MG63 (cell line): ENCODE results near the gene HMGXB3. TPM values are rescaled to one million over a fixed set of nuclear protein-coding genes. Genes with fewer than 3 reads are reported as not detected.

Experiments
- DNase-seq: peaks from one replicate; pipeline ENCODE4 v3.0.0-alpha.2; 2020
- H3K27me3 ChIP-seq: fragments of 250-450 bp; sonication (Bioruptor Pico); 2 replicates; pipeline ENCODE4 v1.5.1; 2020; ENCODE audit warnings: mild to moderate bottlenecking, moderate library complexity
- H3K36me3 ChIP-seq: fragments of 250-450 bp; sonication (Bioruptor Pico); 2 replicates; pipeline ENCODE4 v1.5.1; 2020; ENCODE audit warnings: mild to moderate bottlenecking, moderate library complexity
- H3K4me3 ChIP-seq: fragments of 250-450 bp; sonication (Bioruptor Pico); 2 replicates; pipeline ENCODE4 v1.5.1; 2020; ENCODE audit warnings: mild to moderate bottlenecking, moderate library complexity
- H3K9me3 ChIP-seq: fragments of 250-450 bp; sonication (Bioruptor Pico); 2 replicates; pipeline ENCODE4 v1.5.1; 2020; ENCODE audit warnings: mild to moderate bottlenecking, moderate library complexity
- total RNA-seq: library from RNA; depleted of rRNA; stranded (reverse); fragments of >200 nt; shearing (Covaris generic); gene quantifications from 2 replicates; pipeline ENCODE4 v1.2.3, GENCODE V29; 2014; ENCODE audit warnings: low replicate concordance; rRNA removed

Gene HMGXB3, protein sequence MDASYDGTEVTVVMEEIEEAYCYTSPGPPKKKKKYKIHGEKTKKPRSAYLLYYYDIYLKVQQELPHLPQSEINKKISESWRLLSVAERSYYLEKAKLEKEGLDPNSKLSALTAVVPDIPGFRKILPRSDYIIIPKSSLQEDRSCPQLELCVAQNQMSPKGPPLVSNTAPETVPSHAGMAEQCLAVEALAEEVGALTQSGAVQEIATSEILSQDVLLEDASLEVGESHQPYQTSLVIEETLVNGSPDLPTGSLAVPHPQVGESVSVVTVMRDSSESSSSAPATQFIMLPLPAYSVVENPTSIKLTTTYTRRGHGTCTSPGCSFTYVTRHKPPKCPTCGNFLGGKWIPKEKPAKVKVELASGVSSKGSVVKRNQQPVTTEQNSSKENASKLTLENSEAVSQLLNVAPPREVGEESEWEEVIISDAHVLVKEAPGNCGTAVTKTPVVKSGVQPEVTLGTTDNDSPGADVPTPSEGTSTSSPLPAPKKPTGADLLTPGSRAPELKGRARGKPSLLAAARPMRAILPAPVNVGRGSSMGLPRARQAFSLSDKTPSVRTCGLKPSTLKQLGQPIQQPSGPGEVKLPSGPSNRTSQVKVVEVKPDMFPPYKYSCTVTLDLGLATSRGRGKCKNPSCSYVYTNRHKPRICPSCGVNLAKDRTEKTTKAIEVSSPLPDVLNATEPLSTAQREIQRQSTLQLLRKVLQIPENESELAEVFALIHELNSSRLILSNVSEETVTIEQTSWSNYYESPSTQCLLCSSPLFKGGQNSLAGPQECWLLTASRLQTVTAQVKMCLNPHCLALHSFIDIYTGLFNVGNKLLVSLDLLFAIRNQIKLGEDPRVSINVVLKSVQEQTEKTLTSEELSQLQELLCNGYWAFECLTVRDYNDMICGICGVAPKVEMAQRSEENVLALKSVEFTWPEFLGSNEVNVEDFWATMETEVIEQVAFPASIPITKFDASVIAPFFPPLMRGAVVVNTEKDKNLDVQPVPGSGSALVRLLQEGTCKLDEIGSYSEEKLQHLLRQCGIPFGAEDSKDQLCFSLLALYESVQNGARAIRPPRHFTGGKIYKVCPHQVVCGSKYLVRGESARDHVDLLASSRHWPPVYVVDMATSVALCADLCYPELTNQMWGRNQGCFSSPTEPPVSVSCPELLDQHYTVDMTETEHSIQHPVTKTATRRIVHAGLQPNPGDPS (N-terminal part only)
- total RNA-seq: 28.9 and 38.2 TPM in 2 replicates

DNA sequence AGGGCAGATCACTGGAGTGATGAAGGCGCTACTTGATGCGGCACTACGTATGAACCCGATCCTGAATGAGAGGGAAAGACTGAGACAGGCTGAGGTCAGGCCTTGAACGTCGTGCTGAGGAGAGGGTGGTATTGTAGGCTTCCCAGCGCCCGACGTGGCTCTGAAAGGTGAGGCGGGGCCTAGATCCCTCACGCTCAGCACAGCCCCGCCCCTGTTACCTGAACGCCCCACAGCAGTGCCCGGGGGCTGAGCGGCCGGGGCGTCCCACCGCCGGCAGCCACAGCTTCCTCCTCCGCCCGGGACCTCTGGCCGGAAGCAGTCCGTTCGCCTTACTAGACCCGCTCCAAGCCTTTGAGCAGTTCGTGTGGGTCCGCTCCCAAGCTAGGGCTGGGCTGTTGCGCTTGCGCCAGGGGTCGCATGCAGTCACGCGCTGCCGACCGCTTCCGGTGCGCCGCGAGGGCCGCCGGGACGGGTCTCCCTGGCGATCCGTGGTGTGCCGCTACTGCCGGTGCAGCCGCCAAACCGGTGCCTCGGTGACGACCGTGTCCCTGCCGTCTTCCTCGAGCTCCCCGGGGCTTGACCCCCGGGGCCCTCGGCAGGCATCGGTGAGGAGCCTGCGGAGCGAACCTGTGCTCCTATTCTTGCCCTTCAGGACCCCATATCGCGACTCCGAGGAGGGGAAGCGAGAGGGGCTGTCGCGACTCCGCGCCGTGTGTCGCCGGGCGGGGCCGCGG, at the start of gene HMGXB3, which contains the start of gene TIGD6:
TSS of gene HMGXB3 (plus strand) at position 484 of the 734 bp plus-strand sequence. CDS start 4,114 bp downstream, outside the sequence.
TSS of gene TIGD6 (minus strand) at position 399 of the 734 bp plus-strand sequence. CDS start 4,306 bp downstream, outside the sequence.
- peak; percentile 98 for DNase-seq
- Histone ChIP-seq H3K27me3 (no peaks in the 10 kb centered on the region), H3K9me3 (no peaks in the 10 kb centered on the region), H3K4me3 (peak within 1 kb of the TSS; percentile 94), H3K36me3 (peaks cover 46% of the 10 kb centered on the region)

DNA sequence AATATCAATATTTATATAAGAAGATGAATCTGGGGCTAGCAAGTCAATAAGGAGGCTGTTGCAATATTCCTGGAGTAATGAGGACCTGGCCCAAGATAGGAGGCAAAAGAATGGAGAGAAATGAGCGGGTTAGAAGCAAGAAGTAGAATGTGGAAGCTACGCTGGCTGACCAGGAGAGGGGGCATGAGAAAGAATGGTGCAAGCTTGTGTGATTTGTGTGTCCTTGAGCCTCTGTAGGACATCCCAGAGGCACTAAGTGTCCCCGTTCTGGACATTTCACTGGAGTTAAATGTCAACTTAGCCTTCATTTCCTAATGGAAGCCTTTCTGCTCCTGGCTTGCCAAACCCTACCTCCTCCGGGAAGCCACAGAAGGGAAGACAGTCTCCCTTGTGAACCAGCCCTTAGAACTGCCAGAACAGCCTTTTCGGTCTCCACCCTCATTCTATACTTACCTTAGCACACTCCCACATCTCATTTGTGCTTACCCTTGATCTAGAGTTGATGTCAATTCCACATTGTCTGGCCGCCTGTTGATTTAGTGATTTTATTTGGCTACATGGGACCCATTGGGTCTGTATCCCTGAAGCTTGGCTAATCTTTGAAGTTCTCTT, 49.3 kb upstream of the HMGXB3 start:
- H3K27me3 ChIP-seq: no peaks in the 10 kb centered on the region
- H3K9me3 ChIP-seq: no peaks in the 10 kb centered on the region
- no peaks in the 10 kb centered on the region for H3K36me3 ChIP-seq
- no peak overlapping the region for H3K4me3 ChIP-seq
- DNase-seq: no peak

DNA sequence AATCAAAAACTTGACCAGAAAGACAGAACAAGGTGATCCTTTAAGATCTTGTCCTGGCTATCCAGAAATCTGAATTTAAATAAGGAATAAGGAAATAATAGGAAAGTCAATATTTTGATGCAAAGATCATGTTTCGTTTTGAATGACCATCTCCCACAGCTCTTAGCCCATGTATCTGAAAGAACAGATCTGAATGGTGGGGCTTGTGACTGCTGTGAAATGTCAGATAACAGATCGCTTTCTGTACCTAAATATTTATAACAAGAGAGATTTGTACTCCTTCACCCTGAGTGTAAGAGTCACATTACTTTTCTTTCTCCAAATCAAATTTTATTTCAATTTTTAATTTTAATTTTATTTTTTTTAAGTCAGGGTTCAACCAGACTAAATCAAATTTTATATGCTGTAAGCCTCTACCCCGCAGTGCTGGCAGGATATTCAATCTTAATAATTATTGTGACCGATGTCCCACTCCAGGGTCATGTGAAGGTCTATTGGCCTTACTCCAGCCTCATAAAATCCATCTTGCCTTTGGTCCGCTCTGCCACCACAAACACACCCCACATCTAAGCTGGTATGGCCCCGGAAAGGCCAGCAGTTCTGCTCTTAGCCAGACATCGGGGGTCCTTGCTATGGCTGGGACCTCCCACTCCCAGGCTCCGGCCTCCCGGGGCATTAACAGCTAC, 47.0 kb upstream of the HMGXB3 start:
- no peak for DNase-seq
- Histone ChIP-seq H3K36me3 (no peaks in the 10 kb centered on the region), H3K9me3 (no peaks in the 10 kb centered on the region), H3K4me3 (no peak overlapping the region), H3K27me3 (no peaks in the 10 kb centered on the region)

DNA sequence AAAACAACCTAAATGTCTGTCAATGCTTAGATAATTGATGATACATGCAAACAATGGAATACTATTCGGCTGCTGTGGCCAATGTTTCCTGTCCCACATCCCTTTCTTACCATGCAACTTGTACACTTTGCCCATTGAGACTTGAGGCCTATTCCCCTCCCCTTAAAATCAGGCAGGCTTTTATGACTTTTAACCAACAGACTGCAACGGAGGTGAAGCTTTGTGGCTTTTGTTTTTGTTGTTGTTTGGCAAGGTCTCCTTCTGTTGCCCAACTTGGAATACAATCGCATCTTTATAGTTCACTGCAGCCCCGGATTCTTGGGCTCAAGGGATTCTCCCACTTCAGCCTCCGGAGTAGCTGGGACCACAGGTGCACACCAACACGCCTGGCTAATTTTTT, 45.7 kb upstream of the HMGXB3 start:
- DNase-seq: no peak

DNA sequence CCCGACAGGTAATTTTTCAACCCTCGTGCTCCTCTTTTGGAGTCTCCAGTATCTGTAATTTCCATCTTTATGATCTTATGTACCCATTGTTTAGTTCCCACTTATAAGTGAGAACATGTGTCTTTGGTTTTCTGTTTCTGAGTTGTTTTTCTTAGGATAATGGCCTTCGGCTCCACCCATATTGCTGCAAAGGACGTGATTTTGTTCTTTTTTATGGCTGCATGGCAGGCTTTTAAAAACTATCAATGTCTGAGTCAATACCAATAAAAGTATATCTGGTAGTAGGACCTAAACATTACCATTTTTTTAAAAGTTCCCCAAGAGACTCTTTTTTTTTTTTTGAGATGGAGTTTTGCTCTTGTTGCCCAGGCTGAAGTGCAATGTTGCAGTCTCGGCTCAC, 43.9 kb upstream of the HMGXB3 start:
- Histone ChIP-seq H3K27me3 (no peaks in the 10 kb centered on the region), H3K9me3 (no peaks in the 10 kb centered on the region)
- no peak for DNase-seq

More for the DNA sequence above, 45.7 kb upstream of the HMGXB3 start:
- H3K36me3 ChIP-seq: no peaks in the 10 kb centered on the region
- H3K4me3 ChIP-seq: no peak overlapping the region
- no peaks in the 10 kb centered on the region for H3K27me3 ChIP-seq
- H3K9me3 ChIP-seq: no peaks in the 10 kb centered on the region

DNA sequence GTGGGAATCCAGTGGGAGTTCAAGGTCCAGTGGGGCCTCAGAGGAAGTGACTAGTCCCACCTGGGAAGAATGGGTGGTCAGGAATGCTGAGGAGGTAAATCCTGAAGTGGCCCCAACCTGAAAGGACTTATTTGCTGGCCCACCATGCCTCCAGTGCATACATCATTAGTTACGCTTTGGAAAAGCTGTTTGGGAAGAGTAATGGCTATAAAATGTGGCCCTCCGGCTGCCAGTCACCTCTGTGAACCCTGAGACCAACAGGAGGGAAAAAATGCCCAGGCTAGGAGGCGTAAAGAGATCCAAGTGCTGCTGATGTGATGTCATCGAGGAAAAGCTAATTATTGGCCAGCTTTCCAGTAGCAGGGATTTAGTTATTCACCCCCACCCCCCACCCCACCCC, 42.7 kb upstream of the HMGXB3 start:
- no peaks in the 10 kb centered on the region for H3K9me3 ChIP-seq
- no peaks in the 10 kb centered on the region for H3K36me3 ChIP-seq
- H3K27me3 ChIP-seq: no peaks in the 10 kb centered on the region
- H3K4me3 ChIP-seq: no peak overlapping the region
- DNase-seq: no peak

More for the DNA sequence above, 43.9 kb upstream of the HMGXB3 start:
- Histone ChIP-seq H3K36me3 (no peaks in the 10 kb centered on the region), H3K4me3 (no peak overlapping the region)

DNA sequence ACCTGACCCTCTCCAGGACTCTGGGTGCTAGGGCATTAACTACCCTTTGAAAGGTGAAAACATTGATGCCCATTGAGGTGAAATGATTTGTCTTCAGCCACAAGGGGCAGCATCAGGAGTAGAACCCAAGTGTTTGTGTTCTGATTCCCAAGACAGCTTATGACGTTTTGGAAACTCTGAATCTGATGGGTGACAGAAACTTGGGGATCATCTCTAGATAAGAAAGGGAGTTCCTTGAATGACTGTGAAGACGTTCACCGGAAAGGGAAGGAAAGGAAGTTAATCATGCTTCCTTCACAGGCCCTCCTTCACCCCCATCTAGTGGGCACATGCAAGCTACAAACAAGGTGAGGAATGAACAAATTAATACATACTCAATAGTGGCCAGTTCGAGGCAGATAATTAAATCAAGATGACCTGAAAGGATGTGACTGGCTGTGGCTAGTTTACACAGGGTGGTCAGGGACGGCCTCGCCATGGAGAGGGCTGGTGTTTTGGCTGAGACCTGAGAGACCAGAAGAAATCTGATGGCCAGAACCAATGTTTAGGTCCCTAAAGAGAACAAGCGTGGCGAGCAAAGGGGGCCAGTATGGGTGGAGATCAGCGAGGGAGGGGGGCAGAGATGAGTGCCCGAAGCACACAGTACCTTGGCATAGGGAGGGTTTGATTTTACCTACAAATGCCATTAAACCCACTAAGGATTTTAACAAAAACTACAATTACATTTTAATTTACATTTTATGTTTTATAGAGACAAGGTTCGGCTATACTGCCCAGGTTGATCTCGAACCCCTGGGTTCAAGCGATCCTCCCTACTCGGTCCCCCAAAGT, 40.9 kb upstream of the HMGXB3 start:
- Histone ChIP-seq H3K9me3 (no peaks in the 10 kb centered on the region), H3K4me3 (peak overlapping the region; percentile 92), H3K27me3 (no peaks in the 10 kb centered on the region), H3K36me3 (no peaks in the 10 kb centered on the region)
- peak; percentile 24 for DNase-seq

DNA sequence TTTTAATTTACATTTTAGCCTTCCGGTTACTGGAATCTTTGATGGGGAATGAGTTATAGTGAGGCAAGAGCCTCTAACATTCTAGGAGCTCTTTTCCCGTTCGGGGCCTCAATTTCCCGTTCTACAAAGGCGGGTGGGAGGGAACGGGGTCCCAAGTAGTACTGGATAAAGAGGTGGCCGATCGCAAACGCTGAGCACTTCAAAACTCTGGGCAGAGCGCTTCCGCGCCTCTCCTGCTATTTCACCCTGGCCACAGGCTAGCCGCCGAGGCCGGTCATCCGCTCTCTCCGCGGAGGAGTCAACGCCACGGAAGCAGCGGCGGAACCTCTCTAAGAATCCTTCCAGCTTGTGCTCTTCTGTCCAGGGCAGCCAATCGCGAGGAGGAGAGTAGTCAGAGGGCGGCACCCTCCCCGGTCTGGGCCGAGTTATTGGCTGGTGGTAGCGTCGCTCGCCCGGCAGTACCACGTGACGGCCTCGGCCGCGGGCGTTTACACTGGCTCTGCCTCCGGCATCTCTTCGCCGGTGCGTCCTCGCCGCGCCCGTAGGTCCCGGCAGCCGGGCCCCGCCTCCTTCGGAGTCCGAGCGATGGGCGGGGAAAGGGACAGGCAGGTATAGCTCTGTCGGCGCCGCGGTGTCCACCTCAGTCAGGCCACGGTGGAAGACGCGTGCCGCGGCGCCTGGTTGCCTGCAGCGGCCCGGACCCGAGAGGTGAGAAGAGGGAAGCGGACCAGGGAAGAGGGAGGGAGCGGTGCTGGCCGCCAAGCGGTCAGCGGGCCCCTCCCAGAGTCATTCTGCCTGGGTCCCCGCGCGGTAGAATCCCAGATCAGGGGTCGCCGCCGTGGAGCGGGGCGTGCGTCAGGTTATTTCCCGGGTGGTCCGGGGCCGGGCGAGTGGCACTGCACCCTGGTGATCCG, 40.0 kb upstream of the HMGXB3 start, which contains the start of gene SLC26A2:
TSS of gene SLC26A2 (plus strand) at position 487 of the 914 bp plus-strand sequence. CDS start 16,895 bp downstream, outside the sequence.
- Histone ChIP-seq H3K4me3 (peak within 1 kb of the TSS; percentile 92), H3K9me3 (no peaks in the 10 kb centered on the region), H3K36me3 (no peaks in the 10 kb centered on the region), H3K27me3 (no peaks in the 10 kb centered on the region)
- DNase-seq: peak; percentile 99

DNA sequence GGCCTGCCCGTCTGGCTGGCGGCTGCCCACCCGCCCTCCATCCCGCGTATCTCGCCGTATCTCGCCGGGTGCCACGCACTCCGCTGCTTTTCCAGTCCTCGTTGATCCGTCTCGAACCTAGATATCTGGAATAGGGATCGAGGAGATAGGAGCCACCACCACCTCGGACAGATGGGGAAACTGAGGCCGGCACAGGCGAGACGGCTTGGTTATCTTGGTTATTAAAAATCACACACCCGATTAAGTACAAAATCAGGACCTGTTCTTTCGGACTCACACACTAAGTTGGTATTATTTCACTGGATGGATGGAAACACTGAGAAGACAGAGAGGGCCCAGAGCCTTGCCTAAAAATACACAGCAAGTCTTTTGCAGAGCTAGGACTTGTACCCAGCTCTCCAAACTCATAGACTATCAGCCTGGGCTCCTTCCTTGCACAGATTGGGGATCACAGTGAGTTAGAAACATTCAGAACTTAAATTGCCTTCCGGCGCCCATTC, 39.3 kb upstream of the HMGXB3 start:
- Histone ChIP-seq H3K4me3 (peak overlapping the region; percentile 92), H3K36me3 (no peaks in the 10 kb centered on the region), H3K9me3 (no peaks in the 10 kb centered on the region), H3K27me3 (no peaks in the 10 kb centered on the region)
- no peak for DNase-seq

DNA sequence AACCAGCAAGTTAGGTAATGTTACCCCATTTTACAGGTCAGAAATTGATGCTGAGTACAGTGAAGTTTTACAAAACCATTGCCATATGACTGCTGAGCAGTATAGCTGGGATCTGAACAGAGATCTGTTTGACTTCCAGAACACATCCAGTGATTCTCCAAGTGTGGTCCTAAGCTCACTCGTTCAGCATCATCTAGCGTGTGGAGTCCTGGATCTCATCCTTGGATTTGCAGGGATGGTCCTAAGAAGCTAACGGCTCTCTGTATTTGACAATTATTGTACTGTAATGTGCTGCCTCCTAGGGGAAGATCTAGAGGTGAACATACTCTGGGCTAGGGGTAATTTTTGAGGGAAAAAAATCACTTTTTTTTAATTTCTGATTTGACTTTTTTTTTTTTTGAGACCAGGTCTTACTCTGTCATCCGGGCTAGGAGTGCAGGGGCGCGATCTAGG, 38.6 kb upstream of the HMGXB3 start:
- H3K9me3 ChIP-seq: no peaks in the 10 kb centered on the region
- H3K4me3 ChIP-seq: no peak overlapping the region
- no peaks in the 10 kb centered on the region for H3K27me3 ChIP-seq
- H3K36me3 ChIP-seq: no peaks in the 10 kb centered on the region
- DNase-seq: no peak

DNA sequence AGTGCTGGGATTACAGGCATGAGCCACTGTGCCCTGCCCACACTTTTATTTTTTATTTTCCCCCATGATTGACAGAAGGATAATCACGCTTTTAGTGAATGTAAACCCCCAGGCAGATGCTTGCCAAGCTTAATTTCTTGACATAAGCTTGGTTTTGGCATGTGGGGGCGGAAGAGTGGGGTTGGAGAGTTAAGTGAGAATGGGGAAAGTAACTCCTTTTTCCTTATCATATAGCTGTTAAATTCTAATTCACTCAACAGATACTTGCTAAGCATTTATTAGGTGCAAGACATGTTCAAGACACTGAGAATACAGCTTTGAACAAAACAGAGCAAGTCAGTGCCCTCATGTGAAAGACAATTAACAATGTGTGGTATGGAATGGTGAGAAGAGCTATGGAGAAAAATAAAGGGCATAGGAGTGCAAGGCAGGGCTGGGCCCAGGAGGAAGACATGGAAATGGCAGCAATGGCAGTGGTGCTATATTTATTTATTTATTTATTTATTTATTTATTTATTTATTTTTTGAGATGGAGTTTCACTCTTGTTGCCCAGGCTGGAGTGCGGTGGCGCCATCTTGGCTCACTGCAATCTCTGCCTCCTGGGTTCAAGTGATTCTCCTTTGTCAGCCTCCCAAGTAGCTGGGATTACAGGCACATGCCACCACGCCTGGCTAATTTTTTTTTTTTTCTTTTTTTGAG, 37.8 kb upstream of the HMGXB3 start:
- no peaks in the 10 kb centered on the region for H3K36me3 ChIP-seq
- no peak for DNase-seq
- H3K4me3 ChIP-seq: no peak overlapping the region
- no peaks in the 10 kb centered on the region for H3K9me3 ChIP-seq
- H3K27me3 ChIP-seq: no peaks in the 10 kb centered on the region

DNA sequence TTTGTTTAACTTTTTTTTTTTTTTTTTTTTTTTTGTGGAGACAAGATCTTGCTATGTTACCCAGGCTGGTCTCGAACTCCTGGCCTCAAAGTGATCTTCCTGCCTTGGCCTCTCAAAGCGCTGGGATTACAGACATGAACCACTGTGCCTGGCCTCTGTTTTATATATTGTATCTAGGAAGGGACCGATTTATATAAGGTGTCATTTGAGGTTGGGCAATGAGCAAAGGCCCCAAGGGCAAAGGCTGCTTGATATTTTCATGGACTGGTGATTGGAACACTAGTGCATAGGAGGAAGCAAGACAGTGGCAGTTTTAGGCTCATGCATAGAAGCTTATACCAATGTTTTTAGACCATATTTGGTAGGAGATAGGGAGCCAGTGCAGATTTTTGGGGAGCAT, 36.8 kb upstream of the HMGXB3 start:
- Histone ChIP-seq H3K27me3 (no peaks in the 10 kb centered on the region), H3K9me3 (no peaks in the 10 kb centered on the region), H3K4me3 (no peak overlapping the region), H3K36me3 (no peaks in the 10 kb centered on the region)
- DNase-seq: no peak

DNA sequence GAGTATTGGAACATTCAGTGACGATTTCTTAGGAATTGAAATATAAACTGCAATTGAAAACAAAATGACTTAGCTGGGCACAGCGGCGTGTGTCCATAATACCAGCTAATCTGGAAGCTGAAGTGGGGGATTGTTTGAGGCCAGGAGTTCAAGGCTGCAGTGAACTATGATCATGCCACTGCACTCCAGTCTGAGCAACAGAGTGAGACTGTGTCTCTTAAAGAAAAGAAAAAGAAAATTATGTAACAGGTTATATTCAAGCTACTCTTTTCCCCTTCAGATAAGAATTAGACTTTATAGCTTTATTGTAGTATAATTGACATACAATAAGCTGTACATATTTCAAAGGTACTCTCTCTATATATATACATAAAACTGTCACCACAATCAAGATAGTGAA, 33.6 kb upstream of the HMGXB3 start:
- DNase-seq: no peak
- Histone ChIP-seq H3K27me3 (no peaks in the 10 kb centered on the region), H3K4me3 (no peak overlapping the region), H3K36me3 (no peaks in the 10 kb centered on the region), H3K9me3 (no peaks in the 10 kb centered on the region)
